Keratinocyte (primary cell): Measurements from ENCODE around the gene ATL2. TPM values are rescaled to one million over a fixed set of nuclear protein-coding genes. Genes with fewer than 3 reads are reported as not detected.

ENCODE experiments used
- DNase-seq: peaks from one replicate; pipeline ENCODE4 v3.0.0-alpha.2; 2011; ENCODE audit warnings: low read depth, missing footprints, low spot score
- FAIRE-seq: peaks from 2 replicates; lab custom pipeline; 2011; peaks lifted over from hg19 to GRCh38; lab: Jason Lieb, UNC
- H2AFZ ChIP-seq: 2 replicates; pipeline ENCODE4 v1.6.0; 2012; ENCODE audit warnings: low read length, control low read depth, inconsistent platforms; ENCODE audit not compliant: control insufficient read depth
- H3K27ac ChIP-seq: 2 replicates; pipeline ENCODE4 v1.5.1; 2011; ENCODE audit warnings: low read length; ENCODE audit not compliant: control insufficient read depth, insufficient read depth
- H3K27me3 ChIP-seq: 3 replicates; pipeline ENCODE4 v1.6.0; 2011; ENCODE audit warnings: low read length; ENCODE audit not compliant: control insufficient read depth, insufficient read depth; ENCODE audit errors: extremely low read depth
- H3K36me3 ChIP-seq, 2 experiments: 2 replicates in 1 of 2; 3 replicates in 1 of 2; pipeline ENCODE4 v1.5.1; 2011; ENCODE audit warnings: low read length in 2 of 2, mild to moderate bottlenecking in 1 of 2; ENCODE audit not compliant: control insufficient read depth in 2 of 2, insufficient read depth in 2 of 2; ENCODE audit errors: extremely low read depth in 1 of 2
- H3K4me1 ChIP-seq: 3 replicates; pipeline ENCODE4 v1.5.1; 2011; ENCODE audit warnings: low read length; ENCODE audit not compliant: control insufficient read depth, insufficient read depth; ENCODE audit errors: extremely low read depth
- H3K4me2 ChIP-seq: 3 replicates; pipeline ENCODE4 v1.6.0; 2011; ENCODE audit warnings: low read depth, low read length; ENCODE audit not compliant: control insufficient read depth, insufficient read depth; ENCODE audit errors: extremely low read depth
- H3K4me3 ChIP-seq, 3 experiments: fragments of 200-600 bp in 1 of 3; sonication (generic) in 1 of 3; 2 replicates in 2 of 3; 3 replicates in 1 of 3; pipeline ENCODE4 v1.5.1; 2011 to 2016; ENCODE audit warnings: low read length in 3 of 3, mild to moderate bottlenecking in 3 of 3, control low read depth in 2 of 3, inconsistent platforms in 1 of 3, low read depth in 1 of 3, mixed read lengths in 1 of 3, mixed run types in 1 of 3, moderate library complexity in 1 of 3; ENCODE audit not compliant: control insufficient read depth in 2 of 3, insufficient read depth in 2 of 3; ENCODE audit errors: extremely low read depth in 1 of 3
- H3K79me2 ChIP-seq: 2 replicates; pipeline ENCODE4 v1.6.0; 2012; ENCODE audit warnings: low read length; ENCODE audit not compliant: control insufficient read depth, insufficient read depth
- H3K9ac ChIP-seq: 3 replicates; pipeline ENCODE4 v1.6.0; 2011; ENCODE audit warnings: low read length; ENCODE audit not compliant: control insufficient read depth, insufficient read depth; ENCODE audit errors: extremely low read depth
- H3K9me1 ChIP-seq: 3 replicates; pipeline ENCODE4 v1.6.0; 2011; ENCODE audit warnings: low read length; ENCODE audit not compliant: control insufficient read depth, insufficient read depth; ENCODE audit errors: extremely low read depth
- H3K9me3 ChIP-seq: 2 replicates; pipeline ENCODE4 v1.5.1; 2012; ENCODE audit warnings: low read depth, low read length; ENCODE audit not compliant: control insufficient read depth
- H4K20me1 ChIP-seq: 3 replicates; pipeline ENCODE4 v1.6.0; 2011; ENCODE audit warnings: low read length; ENCODE audit not compliant: control insufficient read depth, insufficient read depth; ENCODE audit errors: extremely low read depth
- EZH2 ChIP-seq: IDR thresholded peaks from one replicate; pipeline ENCODE4 v1.6.1; 2012; ENCODE audit warnings: inconsistent platforms, mild to moderate bottlenecking, low read length, moderate library complexity
- dilution Hi-C: fragments of 300-500 bp; cut with MboI; formaldehyde crosslinking; loops from one replicate; pipeline ENCODE4 v1.7.0; 2020; ENCODE audit warnings: low sequenced_read_pairs; ENCODE audit not compliant: extremely low pct_ligation_motif_present
- polyA plus RNA-seq, 5 experiments: library from polyadenylated mRNA; depleted of rRNA in 3 of 5; stranded (reverse) in 3 of 5; stranded (forward) in 1 of 5; unstranded in 1 of 5; fragments of >200 nt; gene quantifications; 1 replicate in 1 of 5; 2 replicates in 3 of 5; 3 replicates in 1 of 5; pipeline versions ENCODE4 v1.2.1 to v1.2.3, GENCODE V29; 2011 to 2012; ENCODE audit warnings: missing spikeins in 2 of 5, low read depth in 1 of 5, low replicate concordance in 1 of 5
- TF ChIP-seq, protein P1 (sequence below), 3 experiments: IDR thresholded peaks in 1 of 3; conservative IDR thresholded peaks in 1 of 3; optimal IDR thresholded peaks in 1 of 3; 2 replicates in 2 of 3; 3 replicates in 1 of 3; pipeline versions ENCODE3 to v1.5.1; 2011; ENCODE audit warnings: low read length in 3 of 3, mild to moderate bottlenecking in 3 of 3, moderate library complexity in 2 of 3, control low read depth in 1 of 3, inconsistent platforms in 1 of 3; ENCODE audit not compliant: insufficient read depth in 2 of 3; ENCODE audit errors: extremely low read depth in 1 of 3

ATL2 gene
- polyA plus RNA-seq, 1 donor (not counting 4 experiments of a cell fraction or from before 2014, with no cell fraction given) = 83.2 TPM

DNA sequence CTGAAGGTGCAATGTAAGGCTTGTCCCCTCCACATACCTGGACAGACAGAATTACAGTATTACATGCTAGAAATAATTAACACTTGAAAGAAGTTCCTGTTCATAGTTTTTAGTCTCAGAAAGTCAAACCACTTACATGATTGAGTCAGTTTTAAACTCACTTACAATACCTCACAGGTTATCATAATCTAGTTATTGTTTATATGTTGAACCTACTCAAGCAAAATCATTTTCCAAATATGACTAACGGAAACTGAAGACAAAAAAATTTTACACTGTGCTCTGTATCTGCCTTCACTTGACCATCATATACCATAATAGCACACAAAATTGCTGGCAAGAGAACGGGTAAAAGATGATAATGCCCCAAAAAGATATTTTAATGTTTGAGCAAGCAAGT is 78.5 kb downstream of the ATL2 start:
- Histone ChIP-seq H3K4me1 (peaks cover 13% of the 10 kb centered on the region), H4K20me1 (no peaks in the 10 kb centered on the region), H2AFZ (no peak overlapping the region), H3K4me2 (no peak overlapping the region), H3K4me3 (no peak overlapping the region), H3K27ac (no peak overlapping the region), H3K36me3 (peaks cover 15 to 23% of the 10 kb centered on the region in 2 experiments), H3K9me3 (no peaks in the 10 kb centered on the region), H3K9me1 (peaks cover 2% of the 10 kb centered on the region), H3K27me3 (no peaks in the 10 kb centered on the region), H3K79me2 (peaks cover under 1% of the 10 kb centered on the region), H3K9ac (no peak overlapping the region)
- TF ChIP-seq EZH2 = no peak
- TF ChIP-seq, protein P1, sequence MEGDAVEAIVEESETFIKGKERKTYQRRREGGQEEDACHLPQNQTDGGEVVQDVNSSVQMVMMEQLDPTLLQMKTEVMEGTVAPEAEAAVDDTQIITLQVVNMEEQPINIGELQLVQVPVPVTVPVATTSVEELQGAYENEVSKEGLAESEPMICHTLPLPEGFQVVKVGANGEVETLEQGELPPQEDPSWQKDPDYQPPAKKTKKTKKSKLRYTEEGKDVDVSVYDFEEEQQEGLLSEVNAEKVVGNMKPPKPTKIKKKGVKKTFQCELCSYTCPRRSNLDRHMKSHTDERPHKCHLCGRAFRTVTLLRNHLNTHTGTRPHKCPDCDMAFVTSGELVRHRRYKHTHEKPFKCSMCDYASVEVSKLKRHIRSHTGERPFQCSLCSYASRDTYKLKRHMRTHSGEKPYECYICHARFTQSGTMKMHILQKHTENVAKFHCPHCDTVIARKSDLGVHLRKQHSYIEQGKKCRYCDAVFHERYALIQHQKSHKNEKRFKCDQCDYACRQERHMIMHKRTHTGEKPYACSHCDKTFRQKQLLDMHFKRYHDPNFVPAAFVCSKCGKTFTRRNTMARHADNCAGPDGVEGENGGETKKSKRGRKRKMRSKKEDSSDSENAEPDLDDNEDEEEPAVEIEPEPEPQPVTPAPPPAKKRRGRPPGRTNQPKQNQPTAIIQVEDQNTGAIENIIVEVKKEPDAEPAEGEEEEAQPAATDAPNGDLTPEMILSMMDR (optimal IDR thresholded peaks at IDR 0.05 in 1 of 3, IDR thresholded peaks at IDR 0.05 in 1 of 3, conservative IDR thresholded peaks at IDR 0.05 in 1 of 3; ENCODE audit: extremely low read depth in 1 of 3, insufficient read depth in 2 of 3, low read length in 3 of 3) = no peak
- no peak for DNase-seq
- no peak for FAIRE-seq
- dilution Hi-C loops = loop anchor here (25.0 kb wide), 1 partner anchor 311 kb away; no protein-coding TSS in a partner anchor

DNA sequence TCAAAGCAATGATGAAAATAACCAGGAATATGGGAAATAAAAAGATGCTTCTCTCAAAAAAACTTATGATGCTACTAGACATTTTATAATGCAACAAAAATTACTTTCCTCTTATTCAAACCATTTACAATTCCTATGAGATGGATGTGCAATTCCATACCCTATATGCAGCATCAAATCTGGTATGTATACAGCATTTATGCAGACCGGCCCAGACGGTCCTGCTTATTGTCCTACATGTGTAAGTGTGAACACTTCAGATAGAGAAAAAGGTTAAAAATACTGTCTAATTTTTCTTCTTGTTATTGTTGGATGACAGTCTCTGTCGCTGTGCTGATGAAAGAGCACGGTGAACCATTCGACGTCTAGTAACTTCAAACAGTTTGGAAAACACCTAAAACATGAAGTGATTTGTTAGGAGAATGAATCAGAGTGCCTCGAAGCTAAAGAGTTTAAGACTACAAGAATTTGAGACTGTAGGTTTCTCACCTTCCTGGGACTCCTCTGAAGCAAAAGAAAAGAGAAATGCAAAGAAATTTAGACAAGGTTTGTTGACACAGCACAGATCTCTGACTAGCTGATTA is 80.8 kb downstream of the ATL2 start:
- no peaks in the 10 kb centered on the region for H3K79me2 ChIP-seq
- H3K4me3 ChIP-seq = no peak overlapping the region
- no peak overlapping the region for H2AFZ ChIP-seq
- H3K27ac ChIP-seq = no peak overlapping the region
- peaks cover 3% of the 10 kb centered on the region for H3K4me1 ChIP-seq
- H4K20me1 ChIP-seq = no peaks in the 10 kb centered on the region
- H3K9me1 ChIP-seq = peaks cover 2% of the 10 kb centered on the region
- peak; percentile 67 for FAIRE-seq
- DNase-seq = no peak
- peaks cover 14 to 19% of the 10 kb centered on the region in 2 experiments for H3K36me3 ChIP-seq
- no peaks in the 10 kb centered on the region for H3K27me3 ChIP-seq
- no peak overlapping the region for H3K4me2 ChIP-seq
- no peak overlapping the region for H3K9ac ChIP-seq
- dilution Hi-C loops = loop anchor here (25.0 kb wide), 1 partner anchor 309 kb away; no protein-coding TSS in a partner anchor
- no peak for TF ChIP-seq EZH2
- TF ChIP-seq, protein P1 (optimal IDR thresholded peaks at IDR 0.05 in 1 of 3, IDR thresholded peaks at IDR 0.05 in 1 of 3, conservative IDR thresholded peaks at IDR 0.05 in 1 of 3; ENCODE audit: extremely low read depth in 1 of 3, insufficient read depth in 2 of 3, low read length in 3 of 3) = no peak
- no peaks in the 10 kb centered on the region for H3K9me3 ChIP-seq
